Measurements from ENCODE around the gene SLA2. TPM values are rescaled to one million over a fixed set of nuclear protein-coding genes. Genes with fewer than 3 reads are reported as not detected.
"Not testable (repeated sequence)": the region's sequence is repeated elsewhere in the genome, so short reads cannot be mapped to it uniquely, and the experiment has no call there.

Gene SLA2
- total RNA-seq, 1 experiment from 2014 or later = 0.51 TPM

- Histone ChIP-seq H3K9me3 (ENCODE audit: low read length) (no peaks in the 10 kb centered on the region), H3K4me2 (ENCODE audit: low read length) (no peak overlapping the region), H3F3A (ENCODE audit: low read length, unreplicated experiment) (no peaks in the 10 kb centered on the region), H3K36me3 (ENCODE audit: low read depth, low read length) (no peaks in the 10 kb centered on the region), H4K20me1 (ENCODE audit: low read length) (no peaks in the 10 kb centered on the region), H3K9ac (ENCODE audit: low read length) (no peak overlapping the region), H3K79me2 (ENCODE audit: low read length) (no peaks in the 10 kb centered on the region), H3K9me2 (replicated peaks; ENCODE audit: low read length) (no peaks in the 10 kb centered on the region), H3K27ac (ENCODE audit: low read length) (no peak overlapping the region), H3K4me3 (ENCODE audit: low read length) (no peak overlapping the region), H3K27me3 (ENCODE audit: low read length) (no peaks in the 10 kb centered on the region), H2AFZ (ENCODE audit: low read length) (no peak overlapping the region), H3K4me1 (ENCODE audit: insufficient read depth, low read length) (no peaks in the 10 kb centered on the region)
- DNase-seq (no peak), ATAC-seq (no peak)
- ChIA-PET POLR2A (ENCODE audit: unreplicated experiment) (no interaction called here), CTCF (no interaction called here)
- intact Hi-C loops (cut with micrococcal nuclease) = no loop called here
- TF ChIP-seq CTCF (conservative IDR thresholded peaks at IDR 0.05; ENCODE audit: low read depth, low read length) = no peak
- TF ChIP-seq EZH2 (IDR thresholded peaks at IDR 0.05; ENCODE audit: low read length, unreplicated experiment) = no peak
- no peak for TF ChIP-seq EZH2phosphoT487 (IDR thresholded peaks at IDR 0.05; ENCODE audit: borderline replicate concordance, low read length)
- no TSS peak for BruUV-seq (replicated peaks)
Observed at GRCh38 chr20:36676701-36677421, 30.9 kb upstream of the SLA2 start.

GRCh38 chr20:36675545-36675944 lies 29.5 kb upstream of the SLA2 start:
- H3F3A ChIP-seq (ENCODE audit: low read length, unreplicated experiment); H3K36me3 ChIP-seq (ENCODE audit: low read depth, low read length); H3K79me2 ChIP-seq (ENCODE audit: low read length); H3K9me3 ChIP-seq (ENCODE audit: low read length); H3K27me3 ChIP-seq (ENCODE audit: low read length); BruUV-seq (replicated peaks); H4K20me1 ChIP-seq (ENCODE audit: low read length); DNase-seq; CTCF ChIA-PET; H3K9me2 ChIP-seq (replicated peaks; ENCODE audit: low read length); intact Hi-C loops (cut with micrococcal nuclease); H3K4me2 ChIP-seq (ENCODE audit: low read length); H3K4me1 ChIP-seq (ENCODE audit: insufficient read depth, low read length); ATAC-seq; H3K9ac ChIP-seq (ENCODE audit: low read length); H3K27ac ChIP-seq (ENCODE audit: low read length); H2AFZ ChIP-seq (ENCODE audit: low read length); H3K4me3 ChIP-seq (ENCODE audit: low read length); POLR2A ChIA-PET (ENCODE audit: unreplicated experiment): not testable (repeated sequence)

GRCh38 chr20:36672991-36673390 lies 27.0 kb upstream of the SLA2 start:
- H3K27ac ChIP-seq (ENCODE audit: low read length) = no peak overlapping the region
- ChIA-PET CTCF (no interaction called here), POLR2A (ENCODE audit: unreplicated experiment) (no interaction called here)
- no peaks in the 10 kb centered on the region for H4K20me1 ChIP-seq (ENCODE audit: low read length)
- BruUV-seq (replicated peaks) = no TSS peak
- no peak overlapping the region for H3K4me3 ChIP-seq (ENCODE audit: low read length)
- H3K4me2 ChIP-seq (ENCODE audit: low read length) = no peak overlapping the region
- no peaks in the 10 kb centered on the region for H3K4me1 ChIP-seq (ENCODE audit: insufficient read depth, low read length)
- no peak for DNase-seq
- no peaks in the 10 kb centered on the region; the same call in none of the 2 replicates for H3K36me3 ChIP-seq (ENCODE audit: low read depth, low read length)
- H3K9me3 ChIP-seq (ENCODE audit: low read length) = no peaks in the 10 kb centered on the region
- no peaks in the 10 kb centered on the region for H3K9me2 ChIP-seq (replicated peaks; ENCODE audit: low read length)
- no peak overlapping the region for H3K9ac ChIP-seq (ENCODE audit: low read length)
- intact Hi-C loops (cut with micrococcal nuclease) = no loop called here
- no peak for ATAC-seq
- H3K79me2 ChIP-seq (ENCODE audit: low read length) = no peaks in the 10 kb centered on the region
- H3K27me3 ChIP-seq (ENCODE audit: low read length) = no peaks in the 10 kb centered on the region
- no peak overlapping the region for H2AFZ ChIP-seq (ENCODE audit: low read length)
- no peak for TF ChIP-seq EZH2 (IDR thresholded peaks at IDR 0.05; ENCODE audit: low read length, unreplicated experiment)
- TF ChIP-seq CTCF (conservative IDR thresholded peaks at IDR 0.05; ENCODE audit: low read depth, low read length) = no peak
- no peak for TF ChIP-seq EZH2phosphoT487 (IDR thresholded peaks at IDR 0.05; ENCODE audit: borderline replicate concordance, low read length)
- H3F3A ChIP-seq (ENCODE audit: low read length, unreplicated experiment) = no peaks in the 10 kb centered on the region
